NOMO-1 (cell line): ENCODE data around the gene ANO1.

ENCODE experiments used
- DNase-seq, 2 experiments: peaks; one replicate each; lab custom pipeline; 2025; ENCODE audit not compliant: unreplicated experiment in 2 of 2; lab: John Stamatoyannopoulos, UW

ANO1 gene

DNA sequence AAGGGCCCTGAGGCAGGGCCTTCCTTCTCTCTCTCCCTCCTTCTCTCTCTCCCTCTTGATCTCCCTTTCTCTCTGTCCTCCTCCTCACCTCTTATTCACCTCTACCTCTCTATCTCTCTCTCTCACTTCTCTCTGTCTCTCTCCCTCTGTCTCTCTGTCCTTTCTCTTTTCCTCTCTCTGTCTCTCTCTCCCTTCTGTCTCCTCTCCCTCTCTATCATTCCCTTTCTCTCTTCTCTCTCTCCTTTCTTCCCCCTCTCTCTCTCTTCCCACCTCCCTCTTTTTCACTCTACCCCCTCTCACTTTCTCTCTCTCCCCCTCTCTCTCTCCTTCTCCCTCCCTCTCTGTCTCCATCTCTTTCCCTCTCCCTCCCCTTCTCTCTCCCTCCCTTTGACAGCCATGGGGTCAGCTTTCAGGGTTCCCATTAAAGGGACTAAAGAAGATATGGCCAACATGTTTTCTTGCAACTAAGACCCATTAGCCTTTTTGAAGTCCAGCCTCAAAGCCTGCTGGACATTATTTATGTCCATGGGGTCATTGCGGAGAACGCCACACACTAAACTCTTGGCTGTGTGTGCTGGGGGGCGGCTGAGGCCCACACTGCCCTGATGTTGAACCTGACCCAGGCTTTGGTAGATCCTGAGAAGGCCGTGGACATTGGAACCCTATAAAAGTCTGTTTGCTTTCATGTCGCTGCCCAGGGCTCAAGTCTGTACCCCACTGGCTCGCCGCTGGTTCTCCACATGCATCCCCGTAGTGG, 15.0 kb downstream of the ANO1 start:
- no peak for DNase-seq

GRCh38 chr11:70095541-70096252, 17.6 kb downstream of the ANO1 start:
- DNase-seq: no peak

GRCh38 chr11:70097783-70098563, 19.9 kb downstream of the ANO1 start:
- DNase-seq: no peak

DNA sequence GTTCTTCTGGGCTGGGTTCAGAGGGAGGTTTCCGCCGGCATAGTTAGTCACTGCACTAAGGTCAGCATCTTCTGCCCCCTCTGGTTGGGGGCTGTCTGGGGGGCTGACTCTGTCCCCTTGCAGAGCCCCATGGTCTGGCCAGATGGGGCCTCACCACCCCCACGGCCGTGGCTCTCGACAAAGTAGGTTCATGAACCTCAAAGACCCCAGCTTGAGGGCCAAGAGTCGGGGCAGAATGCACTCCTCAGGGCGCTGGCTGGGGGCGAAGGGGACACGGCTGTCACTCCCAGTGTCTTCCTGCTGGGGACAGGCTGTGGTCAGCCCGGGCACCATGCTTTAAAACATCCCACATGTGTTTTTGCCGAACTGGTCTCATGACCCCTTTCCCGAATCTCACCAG, 20.8 kb downstream of the ANO1 start:
- no peak for DNase-seq

DNA sequence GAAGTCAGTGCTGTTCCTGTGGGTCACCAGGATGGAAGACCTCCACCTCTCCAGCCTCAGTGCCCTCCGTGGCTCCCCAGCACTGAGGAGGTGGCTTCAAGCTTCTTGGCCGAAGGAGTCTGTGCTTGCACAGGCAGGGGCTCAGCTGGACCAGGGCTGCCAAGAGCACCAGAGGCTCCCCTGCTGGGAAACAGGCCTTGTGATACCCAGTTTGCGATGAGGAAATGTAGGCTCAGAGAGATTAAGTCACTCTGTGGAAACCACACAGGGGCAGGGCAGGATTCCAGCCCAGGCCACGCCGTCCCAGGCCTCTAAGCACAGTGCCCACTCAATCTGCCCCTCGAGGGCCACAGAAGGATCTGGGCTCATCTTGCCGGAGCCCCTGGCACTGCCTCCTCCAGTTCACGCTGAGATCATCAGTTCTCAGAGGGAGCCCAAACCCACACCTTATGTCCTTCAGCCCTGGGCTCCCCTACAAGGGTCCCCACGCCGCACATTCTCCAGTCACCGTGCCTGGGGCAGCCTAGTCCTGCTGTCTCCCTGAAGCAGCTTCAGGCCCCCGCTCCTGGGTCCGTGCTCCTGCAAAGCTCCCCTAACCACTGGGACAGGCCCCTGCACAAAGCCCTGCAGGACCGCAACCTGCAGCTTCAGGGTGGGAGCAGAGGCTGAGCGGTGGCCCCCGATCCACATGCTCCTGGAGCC, 21.6 kb downstream of the ANO1 start:
- no peak for DNase-seq

DNA sequence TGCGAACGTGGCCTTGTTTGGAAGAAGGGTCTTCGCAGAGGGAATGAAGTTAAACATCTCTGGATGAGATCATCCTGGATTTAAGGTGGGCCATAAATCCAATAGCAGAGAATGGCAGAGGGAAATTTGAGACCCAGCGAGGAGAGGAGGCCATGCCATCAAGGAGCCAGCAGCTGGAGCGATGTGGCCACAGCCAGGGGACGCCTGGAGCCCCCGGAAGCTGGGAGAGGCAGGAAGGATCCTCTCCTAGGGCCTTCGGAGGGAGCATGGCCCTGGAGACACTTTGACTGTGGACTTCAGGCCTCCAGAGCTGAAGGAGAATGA, 22.1 kb downstream of the ANO1 start:
- DNase-seq: no peak

DNA sequence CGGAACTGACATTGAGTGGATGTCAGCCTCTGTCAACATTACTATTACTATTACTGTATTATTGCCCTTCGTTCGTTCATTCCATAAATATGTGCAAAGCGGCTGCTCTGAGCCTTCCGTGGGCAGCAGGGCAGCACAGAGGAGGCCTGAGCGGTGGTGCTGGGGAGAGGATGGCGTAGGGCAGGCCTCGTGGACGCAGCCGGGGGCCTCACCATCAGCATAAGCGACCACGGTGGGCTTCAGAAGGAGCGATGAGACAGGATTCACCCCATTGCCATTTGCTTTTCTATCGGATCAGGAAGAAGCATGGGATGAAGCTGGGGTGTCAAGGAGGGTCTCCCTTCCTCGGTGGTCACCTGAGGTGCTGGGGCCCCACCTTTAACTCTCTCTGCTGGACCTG, 22.7 kb downstream of the ANO1 start:
- no peak for DNase-seq

DNA sequence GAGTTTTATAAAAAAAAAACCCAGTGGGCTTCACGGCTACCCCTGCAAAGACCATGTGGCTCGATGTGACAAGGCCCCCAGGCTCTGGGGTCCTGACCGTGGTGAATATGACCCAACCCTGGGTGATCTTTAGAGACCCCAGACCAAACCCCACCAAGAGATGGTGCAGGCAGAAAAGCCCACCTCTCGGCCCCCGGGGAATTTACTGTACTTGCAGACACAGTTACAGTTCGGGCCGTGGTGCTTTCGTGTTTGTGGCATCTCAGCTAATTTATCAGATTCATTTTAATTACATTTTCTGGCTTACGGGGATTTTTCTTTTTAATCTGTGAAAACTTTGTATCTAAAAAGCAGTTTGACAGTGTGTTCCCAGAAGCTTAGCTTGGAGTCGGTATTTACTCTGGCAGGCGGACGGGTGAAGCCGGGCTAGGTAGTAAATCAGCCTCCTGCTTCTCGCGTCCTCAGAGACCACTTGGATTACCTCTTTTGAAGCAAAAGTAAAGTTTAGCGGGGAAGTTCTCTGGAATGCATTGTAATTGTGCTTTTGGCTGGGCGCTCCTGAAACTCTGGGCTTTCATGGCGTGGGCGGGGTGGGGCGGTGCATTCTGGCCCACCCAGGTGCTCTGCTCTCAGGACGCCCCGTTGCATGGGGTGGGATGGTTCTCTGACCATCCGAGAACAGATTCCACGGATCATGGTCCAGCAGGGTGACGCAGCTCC, 25.3 kb downstream of the ANO1 start:
- no peak for DNase-seq

DNA sequence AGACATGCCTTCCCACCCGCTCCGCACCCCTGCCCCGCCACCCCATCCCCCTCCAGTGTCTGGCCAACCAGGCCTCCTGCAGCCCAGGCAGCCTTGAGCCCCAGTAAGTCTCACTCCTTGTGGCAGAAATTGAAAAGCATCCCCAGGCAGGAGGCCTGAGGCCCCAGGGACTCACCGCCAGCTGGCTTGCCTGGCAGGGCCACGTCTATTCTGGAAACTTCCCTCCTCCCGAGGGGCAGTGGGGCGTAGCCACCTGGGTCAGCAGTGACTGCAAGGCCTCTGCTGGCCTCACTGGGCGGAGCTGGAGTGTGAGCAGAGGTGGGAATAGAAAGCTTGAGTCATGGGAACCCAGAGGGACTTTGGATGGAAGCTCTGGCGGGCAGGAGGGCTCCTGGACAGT, 26.3 kb downstream of the ANO1 start:
- no peak for DNase-seq

GRCh38 chr11:70104961-70105360, 26.8 kb downstream of the ANO1 start:
- DNase-seq: no peak

DNA sequence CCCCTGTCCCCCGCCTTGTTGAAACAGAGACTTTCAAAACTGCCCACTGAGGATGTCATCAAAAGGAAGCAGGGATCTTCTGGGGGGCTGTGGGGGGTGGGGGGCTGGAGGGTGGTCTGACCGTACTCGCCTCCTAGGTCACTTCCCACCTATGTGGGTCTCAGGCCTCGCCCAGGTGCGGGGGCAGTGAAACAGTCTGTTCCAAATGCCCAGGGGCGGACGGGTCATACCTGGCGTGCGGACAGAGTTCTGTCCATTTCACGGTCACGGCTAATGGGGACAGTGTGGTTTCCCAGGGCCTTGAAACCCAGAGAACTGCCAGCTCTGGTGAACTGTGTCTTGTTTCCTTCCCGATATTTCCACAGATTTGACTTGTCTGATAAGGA, 27.2 kb downstream of the ANO1 start:
- DNase-seq: no peak

GRCh38 chr11:70105755-70106571, 27.8 kb downstream of the ANO1 start:
- DNase-seq: no peak

- no peak for DNase-seq
Measured at GRCh38 chr11:70106757-70107156, 28.6 kb downstream of the ANO1 start.

DNA sequence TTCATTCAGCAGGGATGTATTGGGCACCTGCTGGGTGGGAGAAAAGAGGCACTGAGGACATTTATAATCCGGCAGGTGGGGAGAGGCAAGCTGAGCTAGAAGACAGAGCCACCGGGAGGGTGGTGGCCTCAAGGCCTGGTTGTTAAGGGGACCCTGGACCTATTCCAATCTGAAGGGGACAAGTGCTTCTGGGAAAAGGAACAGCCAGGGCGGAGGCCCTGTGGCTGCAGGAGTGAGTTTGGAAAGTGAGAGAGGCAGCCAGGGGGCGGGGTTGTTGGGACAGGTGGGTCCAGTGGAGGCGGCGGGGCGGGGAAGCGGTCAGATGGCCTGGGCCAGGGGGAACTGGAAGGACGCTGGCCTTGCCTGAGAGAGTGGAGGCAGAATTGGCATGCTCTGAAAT, 29.1 kb downstream of the ANO1 start:
- no peak for DNase-seq

DNA sequence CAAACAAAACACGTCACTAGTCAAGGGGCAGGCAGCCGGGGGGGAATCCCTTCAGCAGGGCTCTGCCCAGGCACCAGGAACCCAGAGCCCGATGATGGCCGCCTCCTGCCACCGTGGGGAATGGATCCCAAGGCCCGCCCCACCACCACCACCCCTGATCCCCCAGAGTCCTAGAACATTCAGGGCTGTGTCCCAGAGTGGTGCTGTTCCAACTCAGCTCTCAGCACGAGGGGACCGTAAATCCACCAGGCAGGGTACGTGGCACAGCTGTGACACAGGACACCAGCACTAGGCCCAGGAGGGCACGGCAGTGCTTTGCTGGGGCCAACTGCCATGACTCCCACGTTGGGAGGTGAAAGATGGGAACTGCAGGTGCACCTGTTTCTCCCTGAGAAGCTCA, 29.6 kb downstream of the ANO1 start:
- no peak for DNase-seq

- DNase-seq: no peak
Measured at GRCh38 chr11:70108250-70108649, 30.1 kb downstream of the ANO1 start.

DNA sequence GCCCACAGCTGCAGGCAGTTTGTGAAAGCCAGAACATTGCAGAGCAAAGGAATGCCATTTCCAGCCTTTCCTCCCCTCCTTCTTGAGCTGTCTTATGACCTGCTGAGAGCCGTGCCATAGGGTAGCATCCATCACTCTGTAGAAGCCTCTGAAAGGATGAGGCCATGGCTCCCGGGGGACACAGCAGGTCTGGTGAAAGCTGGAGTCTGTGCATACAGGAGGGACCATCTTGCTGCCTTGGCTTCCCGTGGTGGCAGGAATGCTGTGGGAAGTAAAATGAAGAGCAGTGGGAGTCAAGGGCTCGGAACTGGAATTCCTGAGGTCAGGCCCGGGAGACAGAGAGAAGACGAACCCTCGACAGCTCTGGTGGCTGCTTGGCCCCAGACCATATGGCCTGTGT, 30.9 kb downstream of the ANO1 start:
- no peak for DNase-seq

- no peak for DNase-seq
Measured at GRCh38 chr11:70109903-70110302, 31.8 kb downstream of the ANO1 start.

DNA sequence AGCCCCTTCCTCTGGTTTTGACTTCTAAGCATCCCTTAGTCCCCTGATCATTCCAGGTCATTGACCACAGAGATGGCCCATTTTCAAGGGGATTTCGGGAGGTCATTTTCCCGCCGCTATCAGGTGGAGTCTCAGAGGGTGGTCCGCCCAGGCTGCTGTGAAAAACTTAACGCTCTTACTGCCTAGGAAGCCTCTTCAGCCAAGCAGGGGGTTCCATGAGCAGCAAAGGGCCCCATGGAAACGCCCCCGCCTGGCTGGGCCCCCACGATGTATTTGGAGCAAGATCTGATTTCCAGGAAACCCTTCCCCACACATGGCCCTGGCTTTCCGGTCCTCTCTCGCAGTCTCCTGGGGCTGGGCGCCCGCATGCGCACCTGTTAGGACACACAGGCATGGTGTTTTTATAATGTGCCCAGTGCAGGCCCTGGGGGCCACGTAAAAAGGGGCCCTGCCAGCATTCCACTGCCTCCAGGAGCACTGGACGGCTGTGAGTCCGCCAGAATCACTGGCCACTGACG, 32.5 kb downstream of the ANO1 start:
- DNase-seq: no peak
